Tibial nerve (tissue), 4 donors: ENCODE data around the gene PI4K2B. TPM values are rescaled to one million over a fixed set of nuclear protein-coding genes. Genes with fewer than 3 reads are reported as not detected.

Experiments used
- DNase-seq, 2 donors: peaks; one replicate each; pipeline ENCODE4 v3.0.0-alpha.2; 2019; ENCODE audit warnings: low spot score in 2 of 2
- H3K27ac ChIP-seq, 4 donors: fragments of 200-600 bp; sonication (generic) in 3 of 4; one replicate each; pipeline ENCODE4 v1.5.1; 2017 to 2019; ENCODE audit warnings: mild to moderate bottlenecking in 1 of 4
- H3K27me3 ChIP-seq, 2 donors: fragments of 200-600 bp; sonication (generic) in 1 of 2; one replicate each; pipeline versions ENCODE4 v1.5.1 to v1.6.0; 2017 to 2019
- H3K36me3 ChIP-seq, 3 donors: fragments of 200-600 bp; sonication (generic); one replicate each; pipeline ENCODE4 v1.5.1; 2018 to 2019
- H3K4me1 ChIP-seq, 4 donors: fragments of 200-600 bp; sonication (generic) in 3 of 4; one replicate each; pipeline ENCODE4 v1.5.1; 2017 to 2019
- H3K4me3 ChIP-seq, 4 donors: fragments of 200-600 bp; sonication (generic) in 3 of 4; one replicate each; pipeline ENCODE4 v1.5.1; 2017 to 2019; ENCODE audit warnings: mild to moderate bottlenecking in 1 of 4, moderate library complexity in 1 of 4
- H3K9me3 ChIP-seq, 4 donors: fragments of 200-600 bp; sonication (generic) in 3 of 4; one replicate each; pipeline ENCODE4 v1.5.1; 2017 to 2019
- CTCF ChIP-seq, 5 experiments: fragments of 200-600 bp in 3 of 5; fragments of 450-650 bp in 2 of 5; sonication (generic) in 3 of 5; IDR thresholded peaks; one replicate each; pipeline ENCODE4 v1.5.1; 2016 to 2019; ENCODE audit warnings: antibody characterized with exemption in 5 of 5, mild to moderate bottlenecking in 3 of 5, moderate library complexity in 2 of 5
- EP300 ChIP-seq, 2 donors: sonication (generic); formaldehyde crosslinking; IDR thresholded peaks; one replicate each; pipeline ENCODE4 v1.6.1; 2017; ENCODE audit warnings: antibody characterized with exemption in 2 of 2, mild to moderate bottlenecking in 1 of 2
- POLR2A ChIP-seq, 2 donors: fragments of 450-650 bp; IDR thresholded peaks; one replicate each; pipeline ENCODE4 v1.6.1; 2017; ENCODE audit warnings: antibody characterized with exemption in 2 of 2, mild to moderate bottlenecking in 2 of 2, moderate library complexity in 2 of 2
- WGBS, 2 donors: methylation state at CpG; one replicate each; pipeline ENCODE4 v1.1.5; 2018; 5-methylcytosine and 5-hydroxymethylcytosine counted together
- total RNA-seq, 4 donors: library from RNA; depleted of rRNA; stranded (reverse); fragments of >200 nt; gene quantifications; one replicate each; pipeline ENCODE4 v1.1.0, GENCODE V29; 2016

The PI4K2B gene
- total RNA-seq, 4 donors from 2014 or later, result 11.1 to 22.8 (median 14.6) TPM

- Histone ChIP-seq H3K4me3 (no peak overlapping the region), H3K27me3 (no peaks in the 10 kb centered on the region), H3K36me3 (no peaks in the 10 kb centered on the region), H3K9me3 (no peaks in the 10 kb centered on the region), H3K4me1 (peaks cover 0 to 17% (median 2%) of the 10 kb centered on the region in 4 donors), H3K27ac (peak overlapping the region in 3 of 4 donors; percentile 32 to 71 (median 60))
- whole genome bisulfite sequencing, 2 donors, result 45 to 47% methylated on average over 7 of the region's 7 CpGs
- no peak for DNase-seq
- TF ChIP-seq EP300 (IDR thresholded peaks at IDR 0.05) (no peak), CTCF (IDR thresholded peaks at IDR 0.05) (no peak), POLR2A (IDR thresholded peaks at IDR 0.05) (no peak)
Measured at GRCh38 chr4:25307596-25307995, 73.8 kb downstream of the PI4K2B start.

GRCh38 chr4:25308306-25308705 is 74.5 kb downstream of the PI4K2B start:
- Histone ChIP-seq H3K9me3 (no peaks in the 10 kb centered on the region), H3K4me3 (no peak overlapping the region), H3K27ac (peak overlapping the region in 2 of 4 donors; percentile 60 to 71), H3K27me3 (no peaks in the 10 kb centered on the region), H3K4me1 (peaks cover 0 to 21% (median 5%) of the 10 kb centered on the region in 4 donors), H3K36me3 (no peaks in the 10 kb centered on the region)
- WGBS, 2 donors, result 71 to 87% methylated on average over 2 of the region's 2 CpGs
- no peak for TF ChIP-seq CTCF (IDR thresholded peaks at IDR 0.05)
- DNase-seq, result no peak

- Histone ChIP-seq H3K9me3 (no peaks in the 10 kb centered on the region), H3K36me3 (no peaks in the 10 kb centered on the region), H3K27me3 (no peaks in the 10 kb centered on the region), H3K4me3 (no peak overlapping the region), H3K27ac (no peak overlapping the region), H3K4me1 (peaks cover 0 to 26% (median 10%) of the 10 kb centered on the region in 4 donors)
- WGBS, 2 donors, result 57 to 68% methylated on average over 7 of the region's 7 CpGs
- no peak for DNase-seq
- no peak for TF ChIP-seq EP300 (IDR thresholded peaks at IDR 0.05)
- no peak for TF ChIP-seq POLR2A (IDR thresholded peaks at IDR 0.05)
- no peak for TF ChIP-seq CTCF (IDR thresholded peaks at IDR 0.05)
Measured at GRCh38 chr4:25308761-25309160, 74.9 kb downstream of the PI4K2B start.

- TF ChIP-seq POLR2A (IDR thresholded peaks at IDR 0.05), result no peak
- no peak for TF ChIP-seq CTCF (IDR thresholded peaks at IDR 0.05)
- no peak for TF ChIP-seq EP300 (IDR thresholded peaks at IDR 0.05)
- 76 to 81% methylated on average over 4 of the region's 4 CpGs for WGBS, 2 donors
- DNase-seq, result no peak
- Histone ChIP-seq H3K27me3 (no peaks in the 10 kb centered on the region), H3K27ac (peak overlapping the region in 1 of 4 donors; percentile 34), H3K9me3 (no peaks in the 10 kb centered on the region), H3K4me3 (no peak overlapping the region), H3K36me3 (peaks cover 0 to under 1% (median 0%) of the 10 kb centered on the region in 3 donors), H3K4me1 (peaks cover 0 to 30% (median 12%) of the 10 kb centered on the region in 4 donors)
Measured at GRCh38 chr4:25310066-25310802, 76.4 kb downstream of the PI4K2B start.

- 84 to 88% methylated on average over 1 of the region's 1 CpG for WGBS, 2 donors
- Histone ChIP-seq H3K27ac (peak overlapping the region in 1 of 4 donors; percentile 34), H3K9me3 (no peaks in the 10 kb centered on the region), H3K36me3 (peaks cover 0 to 6% (median 0%) of the 10 kb centered on the region in 3 donors), H3K4me1 (peaks cover 0 to 30% (median 12%) of the 10 kb centered on the region in 4 donors), H3K4me3 (no peak overlapping the region), H3K27me3 (no peaks in the 10 kb centered on the region)
- DNase-seq, result no peak
- TF ChIP-seq EP300 (IDR thresholded peaks at IDR 0.05) (no peak), POLR2A (IDR thresholded peaks at IDR 0.05) (no peak)
Measured at GRCh38 chr4:25310803-25311166, 77.0 kb downstream of the PI4K2B start.
